ENCODE measurements around the gene FKBP4.

DNA sequence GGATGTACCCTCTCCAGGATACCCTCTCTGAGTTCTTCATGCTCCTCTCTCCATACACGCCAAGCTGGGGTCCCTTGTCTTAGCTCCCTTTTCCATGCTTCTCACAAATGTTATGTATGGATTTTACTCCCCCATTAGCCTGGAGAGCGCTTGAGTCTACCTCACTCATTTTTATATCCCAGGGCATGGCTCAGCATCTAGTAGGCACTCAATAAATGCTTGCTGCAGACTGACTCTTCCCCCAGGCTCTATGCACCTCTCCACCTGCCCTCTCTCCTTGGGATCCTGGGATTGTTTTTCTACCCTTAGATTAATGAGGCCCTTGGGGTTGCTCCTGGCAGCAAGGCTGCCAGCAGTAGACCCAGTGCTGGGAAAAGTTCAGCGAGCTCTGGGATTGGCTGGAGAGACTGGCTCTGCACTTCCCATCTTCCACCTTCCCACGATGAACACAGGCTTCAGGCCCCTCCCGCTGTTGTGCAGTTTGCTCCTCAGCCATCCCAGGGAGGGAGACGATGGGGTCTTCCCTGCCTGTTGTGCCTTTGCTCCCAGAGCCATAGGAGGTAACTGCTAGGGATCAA is 37.9 kb downstream of the FKBP4 start:
- TF ChIP-seq, protein P1, sequence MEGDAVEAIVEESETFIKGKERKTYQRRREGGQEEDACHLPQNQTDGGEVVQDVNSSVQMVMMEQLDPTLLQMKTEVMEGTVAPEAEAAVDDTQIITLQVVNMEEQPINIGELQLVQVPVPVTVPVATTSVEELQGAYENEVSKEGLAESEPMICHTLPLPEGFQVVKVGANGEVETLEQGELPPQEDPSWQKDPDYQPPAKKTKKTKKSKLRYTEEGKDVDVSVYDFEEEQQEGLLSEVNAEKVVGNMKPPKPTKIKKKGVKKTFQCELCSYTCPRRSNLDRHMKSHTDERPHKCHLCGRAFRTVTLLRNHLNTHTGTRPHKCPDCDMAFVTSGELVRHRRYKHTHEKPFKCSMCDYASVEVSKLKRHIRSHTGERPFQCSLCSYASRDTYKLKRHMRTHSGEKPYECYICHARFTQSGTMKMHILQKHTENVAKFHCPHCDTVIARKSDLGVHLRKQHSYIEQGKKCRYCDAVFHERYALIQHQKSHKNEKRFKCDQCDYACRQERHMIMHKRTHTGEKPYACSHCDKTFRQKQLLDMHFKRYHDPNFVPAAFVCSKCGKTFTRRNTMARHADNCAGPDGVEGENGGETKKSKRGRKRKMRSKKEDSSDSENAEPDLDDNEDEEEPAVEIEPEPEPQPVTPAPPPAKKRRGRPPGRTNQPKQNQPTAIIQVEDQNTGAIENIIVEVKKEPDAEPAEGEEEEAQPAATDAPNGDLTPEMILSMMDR (IDR thresholded peaks at IDR 0.05): no peak
- TF ChIP-seq POLR2A (IDR thresholded peaks at IDR 0.05): no peak
